ENCODE measurements around the gene LENEP. TPM values are rescaled to one million over a fixed set of nuclear protein-coding genes. Genes with fewer than 3 reads are reported as not detected.

LENEP gene
- total RNA-seq, 1 experiment from 2014 or later = 0.18 TPM

GRCh38 chr1:155026154-155026553 is 32.8 kb downstream of the LENEP start:
- DNase-seq (ENCODE audit: low spot score) = no peak

- DNase-seq (ENCODE audit: low spot score) = no peak
Measured at GRCh38 chr1:155026588-155026987, 33.2 kb downstream of the LENEP start.

- no peak for DNase-seq (ENCODE audit: low spot score)
Measured at GRCh38 chr1:155029513-155030242, 36.3 kb downstream of the LENEP start.

- DNase-seq (ENCODE audit: low spot score) = no peak
Measured at GRCh38 chr1:155030243-155030795, 36.9 kb downstream of the LENEP start.

- no peak for DNase-seq (ENCODE audit: low spot score)
Measured at GRCh38 chr1:155030899-155031298, 37.5 kb downstream of the LENEP start.

- no peak for DNase-seq (ENCODE audit: low spot score)
Measured at GRCh38 chr1:155032886-155033285, 39.5 kb downstream of the LENEP start.

- DNase-seq (ENCODE audit: low spot score) = no peak
Measured at GRCh38 chr1:155033524-155033923, 40.1 kb downstream of the LENEP start, which contains the start of the genes DCST1 and DCST2. Gene DCST1, plus strand, starts transcription at chr1:155033824. Its CDS starts 213 bp downstream, at chr1:155034037. Gene DCST2, minus strand, starts transcription at chr1:155033781. Its CDS starts 80 bp downstream, at chr1:155033701.

GRCh38 chr1:155034318-155035208 is 41.2 kb downstream of the LENEP start:
- no peak for DNase-seq (ENCODE audit: low spot score)

GRCh38 chr1:155035936-155036335 is 42.5 kb downstream of the LENEP start:
- DNase-seq (ENCODE audit: low spot score) = no peak

- DNase-seq (ENCODE audit: low spot score) = no peak
Measured at GRCh38 chr1:155037043-155037442, 43.7 kb downstream of the LENEP start.

GRCh38 chr1:155037851-155038441 is 44.6 kb downstream of the LENEP start:
- no peak for DNase-seq (ENCODE audit: low spot score)

- DNase-seq (ENCODE audit: low spot score) = peak; percentile 67
Measured at GRCh38 chr1:155038602-155039307, 45.4 kb downstream of the LENEP start.

- no peak for DNase-seq (ENCODE audit: low spot score)
Measured at GRCh38 chr1:155039308-155039669, 45.9 kb downstream of the LENEP start.

- DNase-seq (ENCODE audit: low spot score) = no peak
Measured at GRCh38 chr1:155040358-155041093, 47.1 kb downstream of the LENEP start.

GRCh38 chr1:155042789-155043188 is 49.4 kb downstream of the LENEP start:
- DNase-seq (ENCODE audit: low spot score) = no peak

GRCh38 chr1:155043301-155043702 is 49.9 kb downstream of the LENEP start:
- no peak for DNase-seq (ENCODE audit: low spot score)

GRCh38 chr1:155043793-155044192 is 50.4 kb downstream of the LENEP start:
- DNase-seq (ENCODE audit: low spot score) = no peak

All from HT-29 (cell line).